GM12865 (cell line): ENCODE measurements around the gene FOXJ1.
A peak's percentile ranks its signal among the peaks of the same experiment; 100 is the strongest.

Experiments
- DNase-seq: peaks from one replicate; pipeline ENCODE4 v3.0.0; 2010; ENCODE audit warnings: low read depth
- H3K4me3 ChIP-seq: 2 replicates; pipeline ENCODE4 v1.5.1; 2011; ENCODE audit warnings: mild to moderate bottlenecking, low read depth, low read length, control low read depth
- CTCF ChIP-seq: IDR thresholded peaks from 2 replicates; pipeline ENCODE4 v1.5.1; 2011; ENCODE audit warnings: low read length, control low read depth, low read depth, inconsistent platforms; ENCODE audit not compliant: insufficient read depth; ENCODE audit errors: missing control alignments

FOXJ1 gene

DNA sequence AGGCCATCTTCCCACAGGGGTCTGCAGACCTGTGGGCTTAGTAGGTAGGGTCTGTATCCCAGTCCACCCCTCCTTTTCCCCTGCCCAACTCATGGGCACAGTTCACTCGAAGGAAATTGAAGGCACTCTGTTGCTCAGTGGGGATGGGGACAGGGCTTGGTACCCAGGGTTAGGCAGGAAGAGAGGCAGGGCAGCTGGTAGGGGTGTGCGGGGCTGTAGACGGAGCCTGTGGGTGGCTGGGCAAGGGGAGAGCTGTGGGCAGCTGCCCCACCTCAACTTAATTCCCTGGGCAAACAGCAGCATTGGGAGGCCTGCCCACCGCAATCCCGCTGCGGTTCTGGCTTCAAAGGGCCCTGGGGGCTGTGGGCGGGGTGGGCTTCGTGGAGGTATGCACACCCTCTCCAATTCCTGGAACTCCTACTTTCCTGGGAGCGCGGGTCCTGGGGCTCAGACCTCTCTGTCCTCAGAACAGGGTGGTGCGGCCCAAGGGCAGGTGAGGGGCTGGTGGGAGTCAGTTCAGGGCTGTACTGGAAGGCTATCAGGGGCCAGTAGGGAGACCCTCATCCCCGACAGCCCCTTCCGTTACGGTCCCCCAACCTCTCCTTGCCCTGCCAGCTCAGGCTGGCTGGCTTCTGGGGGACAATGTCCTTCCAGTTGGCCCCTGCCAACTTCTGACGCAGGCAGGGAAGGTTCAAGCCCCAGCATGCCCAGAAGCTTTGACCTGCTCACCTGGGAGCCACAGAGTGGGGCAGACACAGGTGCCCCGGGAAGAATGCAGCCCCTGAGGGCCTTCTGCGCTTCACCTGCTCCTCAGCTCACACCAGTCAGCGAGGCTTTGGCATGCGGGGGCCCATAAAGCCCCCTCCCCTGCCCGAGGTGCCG lies 9.1 kb downstream of the FOXJ1 start:
- no peak for TF ChIP-seq CTCF
- H3K4me3 ChIP-seq = no peak overlapping the region
- no peak for DNase-seq

- DNase-seq = no peak
- TF ChIP-seq CTCF = no peak
- no peak overlapping the region for H3K4me3 ChIP-seq
Measured at GRCh38 chr17:76131051-76131691, 9.9 kb downstream of the FOXJ1 start.

DNA sequence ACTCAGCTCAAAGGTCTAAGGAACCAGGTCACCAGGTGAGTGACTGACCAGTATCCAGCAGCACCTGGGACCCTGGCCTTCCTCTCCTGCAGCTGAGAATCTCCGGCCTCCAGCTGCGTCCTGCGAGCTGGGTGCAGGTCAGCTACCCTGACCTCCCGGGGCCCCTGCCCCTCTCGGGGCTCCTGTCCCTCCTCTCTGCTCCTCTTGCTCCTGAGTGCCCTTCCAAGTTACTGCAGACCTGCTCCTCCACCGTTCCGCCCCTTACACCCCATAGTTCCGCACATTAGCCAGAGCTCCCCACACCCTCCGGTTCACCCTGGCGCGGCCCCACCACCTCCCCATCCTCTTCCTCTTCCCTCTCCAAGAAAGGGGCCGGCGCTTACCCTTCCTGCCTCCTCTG lies 10.6 kb downstream of the FOXJ1 start:
- no peak for DNase-seq
- H3K4me3 ChIP-seq = no peak overlapping the region
- no peak for TF ChIP-seq CTCF

GRCh38 chr17:76125922-76126321 lies 15.1 kb downstream of the FOXJ1 start:
- H3K4me3 ChIP-seq = no peak overlapping the region
- no peak for DNase-seq
- TF ChIP-seq CTCF = no peak

- no peak for TF ChIP-seq CTCF
- no peak for DNase-seq
- no peak overlapping the region for H3K4me3 ChIP-seq
Measured at GRCh38 chr17:76125391-76125675, 15.7 kb downstream of the FOXJ1 start.

GRCh38 chr17:76124582-76125390 lies 16.3 kb downstream of the FOXJ1 start:
- peak; percentile 39 for DNase-seq
- H3K4me3 ChIP-seq = no peak overlapping the region
- TF ChIP-seq CTCF = peak; percentile 37
